SU-DHL-6 (cell line): ENCODE measurements around the gene FAM118A.

Experiments
- CTCF ChIP-seq: fragments of 200-600 bp; sonication (generic); IDR thresholded peaks from one replicate; pipeline ENCODE4 v1.5.1; 2017; ENCODE audit warnings: antibody characterized with exemption, mild to moderate bottlenecking, low read length, moderate library complexity; ENCODE audit not compliant: insufficient read depth, poor library complexity, severe bottlenecking
- EZH2phosphoT487 ChIP-seq: fragments of 200-600 bp; sonication (generic), shearing (Covaris generic); conservative IDR thresholded peaks from 2 replicates; pipeline ENCODE4 v1.6.1; 2018; ENCODE audit warnings: mild to moderate bottlenecking, antibody characterized with exemption, low read length, moderate library complexity, mixed read lengths

GRCh38 chr22:45268167-45268957, 41.4 kb upstream of the FAM118A start:
- TF ChIP-seq CTCF (no peak), EZH2phosphoT487 (no peak)
